Measurements from ENCODE around the gene CPNE5. TPM values are rescaled to one million over a fixed set of nuclear protein-coding genes. Genes with fewer than 3 reads are reported as not detected.

Gene CPNE5
- total RNA-seq, 1 experiment from 2014 or later: not detected

GRCh38 chr6:36853325-36853724 is 14.1 kb upstream of the CPNE5 start:
- Histone ChIP-seq H3K36me3 (ENCODE audit: low read depth, low read length) (peaks cover 28% of the 10 kb centered on the region), H3K4me3 (ENCODE audit: low read length) (no peak overlapping the region), H3K9me3 (ENCODE audit: low read length) (no peaks in the 10 kb centered on the region), H4K20me1 (ENCODE audit: low read length) (no peaks in the 10 kb centered on the region), H3K4me1 (ENCODE audit: insufficient read depth, low read length) (peaks cover 9% of the 10 kb centered on the region; the same call in 1 of the 2 replicates), H3K4me2 (ENCODE audit: low read length) (no peak overlapping the region; the same call in 1 of the 2 replicates), H3K79me2 (ENCODE audit: low read length) (peaks cover 3% of the 10 kb centered on the region; the same call in 1 of the 2 replicates), H2AFZ (ENCODE audit: low read length) (no peak overlapping the region), H3F3A (ENCODE audit: low read length, unreplicated experiment) (no peaks in the 10 kb centered on the region), H3K27me3 (ENCODE audit: low read length) (no peaks in the 10 kb centered on the region), H3K9ac (ENCODE audit: low read length) (no peak overlapping the region), H3K9me2 (replicated peaks; ENCODE audit: low read length) (no peaks in the 10 kb centered on the region), H3K27ac (ENCODE audit: low read length) (0 out of 2 replicates have a peak overlapping the region, but pooled peaks have one; percentile 10)
- no TSS peak for BruUV-seq (replicated peaks)
- POLR2A ChIA-PET (ENCODE audit: unreplicated experiment): no interaction called here
- CTCF ChIA-PET: no interaction called here
- peak; percentile 31; the same call in 1 of the 2 replicates for ATAC-seq
- intact Hi-C loops (cut with micrococcal nuclease): no loop called here
- TF ChIP-seq CTCF (conservative IDR thresholded peaks at IDR 0.05; ENCODE audit: low read depth, low read length) (no peak), EZH2 (IDR thresholded peaks at IDR 0.05; ENCODE audit: low read length, unreplicated experiment) (no peak), EZH2phosphoT487 (IDR thresholded peaks at IDR 0.05; ENCODE audit: borderline replicate concordance, low read length) (no peak)
- DNase-seq: peak; percentile 64

GRCh38 chr6:36852481-36853147 is 13.4 kb upstream of the CPNE5 start:
- Histone ChIP-seq H3K9me2 (replicated peaks; ENCODE audit: low read length) (no peaks in the 10 kb centered on the region), H3K9ac (ENCODE audit: low read length) (no peak overlapping the region), H3K27me3 (ENCODE audit: low read length) (no peaks in the 10 kb centered on the region), H3K4me1 (ENCODE audit: insufficient read depth, low read length) (peaks cover 9% of the 10 kb centered on the region; the same call in 1 of the 2 replicates), H4K20me1 (ENCODE audit: low read length) (no peaks in the 10 kb centered on the region), H3F3A (ENCODE audit: low read length, unreplicated experiment) (no peaks in the 10 kb centered on the region), H3K4me2 (ENCODE audit: low read length) (no peak overlapping the region), H3K27ac (ENCODE audit: low read length) (0 out of 2 replicates have a peak overlapping the region, but pooled peaks have one; percentile 10), H3K79me2 (ENCODE audit: low read length) (no peaks in the 10 kb centered on the region), H3K36me3 (ENCODE audit: low read depth, low read length) (peaks cover 28% of the 10 kb centered on the region), H2AFZ (ENCODE audit: low read length) (no peak overlapping the region), H3K4me3 (ENCODE audit: low read length) (no peak overlapping the region), H3K9me3 (ENCODE audit: low read length) (no peaks in the 10 kb centered on the region)
- no TSS peak for BruUV-seq (replicated peaks)
- no peak for TF ChIP-seq CTCF (conservative IDR thresholded peaks at IDR 0.05; ENCODE audit: low read depth, low read length)
- TF ChIP-seq EZH2phosphoT487 (IDR thresholded peaks at IDR 0.05; ENCODE audit: borderline replicate concordance, low read length): no peak
- no peak for TF ChIP-seq EZH2 (IDR thresholded peaks at IDR 0.05; ENCODE audit: low read length, unreplicated experiment)
- ChIA-PET CTCF (interaction anchor here (0.7 kb wide), 1 partner anchor 237 kb away, joined by 3 read pairs; no protein-coding TSS in a partner anchor), POLR2A (ENCODE audit: unreplicated experiment) (no interaction called here)
- intact Hi-C loops (cut with micrococcal nuclease): no loop called here
- DNase-seq (peak; percentile 20), ATAC-seq (peak; percentile 35; the same call in 1 of the 2 replicates)

GRCh38 chr6:36851626-36852025 is 12.4 kb upstream of the CPNE5 start:
- no peaks in the 10 kb centered on the region for H3F3A ChIP-seq (ENCODE audit: low read length, unreplicated experiment)
- no peaks in the 10 kb centered on the region for H3K9me3 ChIP-seq (ENCODE audit: low read length)
- no peak overlapping the region for H3K9ac ChIP-seq (ENCODE audit: low read length)
- no peak overlapping the region for H3K4me3 ChIP-seq (ENCODE audit: low read length)
- no peak overlapping the region for H3K27ac ChIP-seq (ENCODE audit: low read length)
- TF ChIP-seq CTCF (conservative IDR thresholded peaks at IDR 0.05; ENCODE audit: low read depth, low read length) (no peak), EZH2phosphoT487 (IDR thresholded peaks at IDR 0.05; ENCODE audit: borderline replicate concordance, low read length) (no peak), EZH2 (IDR thresholded peaks at IDR 0.05; ENCODE audit: low read length, unreplicated experiment) (no peak)
- no peak for ATAC-seq
- no TSS peak for BruUV-seq (replicated peaks)
- intact Hi-C loops (cut with micrococcal nuclease): loop anchor here (1.0 kb wide), 1 partner anchor 85 kb away; no protein-coding TSS in a partner anchor
- H3K36me3 ChIP-seq (ENCODE audit: low read depth, low read length): peaks cover 24% of the 10 kb centered on the region
- H2AFZ ChIP-seq (ENCODE audit: low read length): no peak overlapping the region
- POLR2A ChIA-PET (ENCODE audit: unreplicated experiment): no interaction called here
- CTCF ChIA-PET: interaction anchor here (0.6 to 1.0 kb wide), 3 partner anchors 32 to 236 kb away, joined by 3 to 4 read pairs (median 4); no protein-coding TSS in a partner anchor
- DNase-seq: no peak
- no peaks in the 10 kb centered on the region for H4K20me1 ChIP-seq (ENCODE audit: low read length)
- no peaks in the 10 kb centered on the region for H3K9me2 ChIP-seq (replicated peaks; ENCODE audit: low read length)
- peaks cover 9% of the 10 kb centered on the region; the same call in 1 of the 2 replicates for H3K4me1 ChIP-seq (ENCODE audit: insufficient read depth, low read length)
- H3K27me3 ChIP-seq (ENCODE audit: low read length): no peaks in the 10 kb centered on the region
- H3K79me2 ChIP-seq (ENCODE audit: low read length): no peaks in the 10 kb centered on the region
- H3K4me2 ChIP-seq (ENCODE audit: low read length): no peak overlapping the region
